Astrocyte of the cerebellum (primary cell): Measurements from ENCODE around the gene ASZ1.

Experiments
- DNase-seq: peaks from one replicate; pipeline ENCODE4 v3.0.0-alpha.2; 2011; ENCODE audit warnings: low read depth
- H3K4me3 ChIP-seq: 2 replicates; pipeline ENCODE4 v1.5.1; 2011; ENCODE audit warnings: mild to moderate bottlenecking, low read depth, low read length, moderate library complexity
- CTCF ChIP-seq: IDR thresholded peaks from 2 replicates; pipeline ENCODE4 v1.5.1; 2012; ENCODE audit warnings: low read length, low read depth, moderate library complexity, mild to moderate bottlenecking; ENCODE audit errors: missing control alignments
- in situ Hi-C: cut with HindIII; loops from 2 replicates; pipeline ENCODE4 v1.10.0; 2017; ENCODE audit warnings: low sequenced_read_pairs

The ASZ1 gene

GRCh38 chr7:117458977-117459583 is 31.8 kb upstream of the ASZ1 start:
- peak; percentile 23 for DNase-seq

GRCh38 chr7:117448655-117449054 is 21.4 kb upstream of the ASZ1 start:
- in situ Hi-C loops, result no loop called here
- DNase-seq, result no peak
- no peak overlapping the region for H3K4me3 ChIP-seq
- no peak for TF ChIP-seq CTCF

More at GRCh38 chr7:117458977-117459583, 31.8 kb upstream of the ASZ1 start:
- H3K4me3 ChIP-seq, result no peak overlapping the region
- TF ChIP-seq CTCF, result peak; percentile 37
- in situ Hi-C loops, result no loop called here

GRCh38 chr7:117446220-117446815 is 19.0 kb upstream of the ASZ1 start:
- TF ChIP-seq CTCF, result no peak
- no peak for DNase-seq
- in situ Hi-C loops, result no loop called here
- no peak overlapping the region for H3K4me3 ChIP-seq

- TF ChIP-seq CTCF, result no peak
- no peak for DNase-seq
- H3K4me3 ChIP-seq, result no peak overlapping the region
- in situ Hi-C loops, result no loop called here
Observed at GRCh38 chr7:117445206-117445605, 17.9 kb upstream of the ASZ1 start.

- H3K4me3 ChIP-seq, result no peak overlapping the region
- in situ Hi-C loops, result no loop called here
- no peak for DNase-seq
- TF ChIP-seq CTCF, result no peak
Observed at GRCh38 chr7:117444646-117445045, 17.4 kb upstream of the ASZ1 start.

- DNase-seq, result no peak
- no peak overlapping the region for H3K4me3 ChIP-seq
- no peak for TF ChIP-seq CTCF
- in situ Hi-C loops, result no loop called here
Observed at GRCh38 chr7:117435475-117436043, 8.3 kb upstream of the ASZ1 start.
